Measurements from ENCODE around the gene DAB2IP. TPM values are rescaled to one million over a fixed set of nuclear protein-coding genes. Genes with fewer than 3 reads are reported as not detected.

DAB2IP gene
- total RNA-seq, 2 donors from 2014 or later, result 51.6 to 83.2 TPM

- Histone ChIP-seq H3K9me3 (no peaks in the 10 kb centered on the region), H3K4me1 (replicated peaks) (no peaks in the 10 kb centered on the region), H3K27me3 (replicated peaks; ENCODE audit: insufficient read depth) (no peaks in the 10 kb centered on the region), H3K36me3 (no peaks in the 10 kb centered on the region), H3K4me3 (no peak overlapping the region), H3K27ac (no peak overlapping the region)
- intact Hi-C loops (cut with DNase I), result no loop called here
- DNase-seq (ENCODE audit: low spot score), result no peak
- TF ChIP-seq CTCF (IDR thresholded peaks at IDR 0.05) (no peak), POLR2AphosphoS5 (IDR thresholded peaks at IDR 0.05) (no peak), POLR2A (IDR thresholded peaks at IDR 0.05) (no peak)
- 84% methylated on average over 5 of the region's 5 CpGs for WGBS
Measured at GRCh38 chr9:121711797-121712196, 60.4 kb downstream of the DAB2IP start.

- no peak for DNase-seq (ENCODE audit: low spot score)
- intact Hi-C loops (cut with DNase I), result no loop called here
- peaks cover 9% of the 10 kb centered on the region for H3K4me1 ChIP-seq (replicated peaks)
Measured at GRCh38 chr9:121713400-121714070, 62.1 kb downstream of the DAB2IP start.

GRCh38 chr9:121714075-121714705 is 62.8 kb downstream of the DAB2IP start:
- intact Hi-C loops (cut with DNase I), result no loop called here
- H3K4me1 ChIP-seq (replicated peaks), result peaks cover 9% of the 10 kb centered on the region
- WGBS, result 90% methylated on average over 6 of the region's 6 CpGs
- DNase-seq (ENCODE audit: low spot score), result no peak
- no peaks in the 10 kb centered on the region for H3K9me3 ChIP-seq
- H3K36me3 ChIP-seq, result no peaks in the 10 kb centered on the region
- no peak overlapping the region for H3K4me3 ChIP-seq
- no peak overlapping the region for H3K27ac ChIP-seq
- no peaks in the 10 kb centered on the region for H3K27me3 ChIP-seq (replicated peaks; ENCODE audit: insufficient read depth)
- TF ChIP-seq CTCF (IDR thresholded peaks at IDR 0.05) (no peak), POLR2AphosphoS5 (IDR thresholded peaks at IDR 0.05) (no peak), POLR2A (IDR thresholded peaks at IDR 0.05) (no peak)

More at GRCh38 chr9:121713400-121714070, 62.1 kb downstream of the DAB2IP start:
- H3K4me3 ChIP-seq, result no peak overlapping the region
- no peaks in the 10 kb centered on the region for H3K36me3 ChIP-seq
- 78% methylated on average over 6 of the region's 6 CpGs for WGBS
- no peak for TF ChIP-seq POLR2AphosphoS5 (IDR thresholded peaks at IDR 0.05)
- TF ChIP-seq CTCF (IDR thresholded peaks at IDR 0.05), result no peak
- no peak for TF ChIP-seq POLR2A (IDR thresholded peaks at IDR 0.05)
- H3K9me3 ChIP-seq, result no peaks in the 10 kb centered on the region
- no peak overlapping the region for H3K27ac ChIP-seq
- H3K27me3 ChIP-seq (replicated peaks; ENCODE audit: insufficient read depth), result no peaks in the 10 kb centered on the region

GRCh38 chr9:121714873-121715272 is 63.4 kb downstream of the DAB2IP start:
- no peaks in the 10 kb centered on the region for H3K27me3 ChIP-seq (replicated peaks; ENCODE audit: insufficient read depth)
- no peak overlapping the region for H3K4me3 ChIP-seq
- no peak for TF ChIP-seq CTCF (IDR thresholded peaks at IDR 0.05)
- no peak for TF ChIP-seq POLR2A (IDR thresholded peaks at IDR 0.05)
- no peak for TF ChIP-seq POLR2AphosphoS5 (IDR thresholded peaks at IDR 0.05)
- intact Hi-C loops (cut with DNase I), result no loop called here
- H3K27ac ChIP-seq, result no peak overlapping the region
- peaks cover 9% of the 10 kb centered on the region for H3K4me1 ChIP-seq (replicated peaks)
- WGBS, result 94% methylated on average over 5 of the region's 5 CpGs
- DNase-seq (ENCODE audit: low spot score), result no peak
- no peaks in the 10 kb centered on the region for H3K36me3 ChIP-seq
- H3K9me3 ChIP-seq, result no peaks in the 10 kb centered on the region

All from prostate gland (tissue), 2 donors.